H1 (cell line): Measurements from ENCODE around the gene RAB38. TPM values are rescaled to one million over a fixed set of nuclear protein-coding genes. Genes with fewer than 3 reads are reported as not detected.

ENCODE experiments used
- CTCF ChIA-PET: fragments of 300-600 bp; sonication (Branson Sonifier 250); formaldehyde crosslinking; loops from one replicate; lab custom pipeline; 2021; ENCODE audit not compliant: partially characterized antibody; lab: Charles Lee
- POLR2A ChIA-PET: fragments of 300-600 bp; sonication (Branson Sonifier 250); formaldehyde crosslinking; loops from one replicate; lab custom pipeline; 2021; ENCODE audit warnings: inconsistent platforms; ENCODE audit not compliant: partially characterized antibody; lab: Charles Lee
- DNase-seq, 2 experiments: peaks; one replicate each; pipeline versions ENCODE4 v3.0.0 to v3.0.0-alpha.2; 2010 to 2022; ENCODE audit warnings: low spot score in 2 of 2, low read depth in 1 of 2, mixed read lengths in 1 of 2
- FAIRE-seq: peaks from 2 replicates; lab custom pipeline; 2011; peaks lifted over from hg19 to GRCh38; lab: Jason Lieb, UNC
- H2AFZ ChIP-seq: 2 replicates; pipeline ENCODE4 v1.8.1; 2012; ENCODE audit warnings: low read length, inconsistent platforms
- H2AK5ac ChIP-seq: 2 replicates; pipeline ENCODE4 v1.6.1; 2013; ENCODE audit warnings: low read depth, low read length
- H2BK120ac ChIP-seq: replicated peaks from 2 replicates; pipeline ENCODE3; 2013; ENCODE audit warnings: low read depth, low read length, inconsistent platforms
- H2BK12ac ChIP-seq: 2 replicates; pipeline ENCODE4 v1.6.1; 2013; ENCODE audit warnings: low read depth, low read length
- H2BK15ac ChIP-seq: 2 replicates; pipeline ENCODE4 v1.6.1; 2013; ENCODE audit warnings: low read length
- H2BK20ac ChIP-seq: 2 replicates; pipeline ENCODE4 v1.6.1; 2013; ENCODE audit warnings: low read length
- H2BK5ac ChIP-seq: 2 replicates; pipeline ENCODE4 v1.6.1; 2013; ENCODE audit warnings: low read depth, low read length
- H3K14ac ChIP-seq: 2 replicates; pipeline ENCODE4 v1.6.1; 2013; ENCODE audit warnings: inconsistent platforms; ENCODE audit not compliant: insufficient read length
- H3K18ac ChIP-seq: 2 replicates; pipeline ENCODE4 v1.6.1; 2013; ENCODE audit warnings: low read length; ENCODE audit errors: extremely low read depth
- H3K23ac ChIP-seq: 2 replicates; pipeline ENCODE4 v1.6.1; 2013; ENCODE audit warnings: inconsistent platforms; ENCODE audit not compliant: insufficient read length
- H3K23me2 ChIP-seq: 2 replicates; pipeline ENCODE4 v1.6.1; 2013; ENCODE audit warnings: low read depth, low read length
- H3K27ac ChIP-seq: 2 replicates; pipeline ENCODE4 v1.6.1; 2011; ENCODE audit warnings: low read depth, low read length, inconsistent platforms
- H3K27me3 ChIP-seq, 4 experiments: replicated peaks in 1 of 4; 1 replicate in 1 of 4; 2 replicates in 3 of 4; pipeline versions ENCODE4 v1.6.1 to v1.8.1; 2011 to 2013; ENCODE audit warnings: low read length in 3 of 4, mild to moderate bottlenecking in 3 of 4, inconsistent platforms in 2 of 4, mixed read lengths in 2 of 4, moderate library complexity in 1 of 4; ENCODE audit not compliant: control insufficient read depth in 3 of 4, insufficient read depth in 3 of 4; ENCODE audit errors: extremely low read depth in 1 of 4
- H3K36me3 ChIP-seq, 4 experiments: 2 replicates each; pipeline versions ENCODE4 v1.6.1 to v1.8.1; 2011 to 2013; ENCODE audit warnings: mild to moderate bottlenecking in 4 of 4, low read length in 3 of 4, moderate library complexity in 2 of 4, control low read depth in 1 of 4, inconsistent platforms in 1 of 4; ENCODE audit not compliant: insufficient read depth in 4 of 4, control insufficient read depth in 2 of 4
- H3K4ac ChIP-seq: replicated peaks from 2 replicates; pipeline ENCODE3; 2013; ENCODE audit warnings: low read length, low read depth, mixed read lengths, inconsistent platforms; ENCODE audit not compliant: insufficient read length
- H3K4me1 ChIP-seq, 4 experiments: replicated peaks in 1 of 4; 1 replicate in 1 of 4; 2 replicates in 3 of 4; pipeline versions ENCODE4 v1.6.1 to v1.8.1; 2011 to 2013; ENCODE audit warnings: low read length in 3 of 4, inconsistent platforms in 2 of 4, mixed read lengths in 1 of 4; ENCODE audit not compliant: insufficient read depth in 4 of 4, control insufficient read depth in 3 of 4
- H3K4me2 ChIP-seq, 2 experiments: 2 replicates each; pipeline versions ENCODE4 v1.6.1 to v1.8.1; 2011 to 2013; ENCODE audit warnings: low read depth in 2 of 2, low read length in 2 of 2, control low read depth in 1 of 2, inconsistent platforms in 1 of 2, mild to moderate bottlenecking in 1 of 2; ENCODE audit not compliant: insufficient read depth in 1 of 2
- H3K4me3 ChIP-seq, 4 experiments: fragments of 200-600, 300-600 bp in 1 of 4; sonication (generic), shearing (Covaris generic), sonication (Bioruptor Twin) in 1 of 4; 2 replicates each; pipeline versions ENCODE4 v1.5.1 to v1.8.1; 2011 to 2016; ENCODE audit warnings: low read length in 4 of 4, low read depth in 3 of 4, control low read depth in 2 of 4, inconsistent platforms in 2 of 4, mild to moderate bottlenecking in 2 of 4, mixed read lengths in 1 of 4, moderate library complexity in 1 of 4; ENCODE audit not compliant: insufficient read depth in 2 of 4; ENCODE audit errors: extremely low read depth in 1 of 4
- H3K56ac ChIP-seq: replicated peaks from 2 replicates; pipeline ENCODE3; 2013; ENCODE audit warnings: low read depth, mild to moderate bottlenecking, mixed read lengths, low read length, inconsistent platforms; ENCODE audit not compliant: insufficient read length
- H3K79me1 ChIP-seq: 2 replicates; pipeline ENCODE4 v1.6.1; 2013; ENCODE audit warnings: low read depth, low read length, control low read depth
- H3K79me2 ChIP-seq, 2 experiments: 2 replicates each; pipeline versions ENCODE4 v1.6.1 to v1.8.1; 2012 to 2013; ENCODE audit warnings: low read length in 2 of 2, mild to moderate bottlenecking in 2 of 2, inconsistent platforms in 1 of 2; ENCODE audit not compliant: insufficient read depth in 2 of 2, control insufficient read depth in 1 of 2
- H3K9ac ChIP-seq, 4 experiments: replicated peaks in 1 of 4; 1 replicate in 1 of 4; 2 replicates in 3 of 4; pipeline versions ENCODE4 v1.6.1 to v1.8.1; 2011 to 2013; ENCODE audit warnings: low read depth in 3 of 4, low read length in 3 of 4, control low read depth in 2 of 4, mild to moderate bottlenecking in 2 of 4, moderate library complexity in 2 of 4, inconsistent platforms in 1 of 4; ENCODE audit errors: extremely low read depth in 1 of 4
- H3K9me3 ChIP-seq, 2 experiments: 2 replicates each; pipeline versions ENCODE4 v1.6.1 to v1.8.1; 2012 to 2013; ENCODE audit warnings: mild to moderate bottlenecking in 2 of 2, moderate library complexity in 2 of 2, control low read depth in 1 of 2, inconsistent platforms in 1 of 2, low read depth in 1 of 2, low read length in 1 of 2, mixed read lengths in 1 of 2; ENCODE audit not compliant: insufficient read depth in 2 of 2
- H4K20me1 ChIP-seq, 2 experiments: replicated peaks in 1 of 2; 2 replicates each; pipeline versions ENCODE3 to v1.8.1; 2011 to 2013; ENCODE audit warnings: inconsistent platforms in 2 of 2, low read length in 2 of 2, mild to moderate bottlenecking in 1 of 2; ENCODE audit not compliant: insufficient read depth in 2 of 2, control insufficient read depth in 1 of 2
- H4K5ac ChIP-seq: 2 replicates; pipeline ENCODE4 v1.6.1; 2013; ENCODE audit warnings: low read length, low read depth, mixed read lengths, inconsistent platforms; ENCODE audit not compliant: insufficient read length
- H4K8ac ChIP-seq: 2 replicates; pipeline ENCODE4 v1.8.0; 2013; ENCODE audit warnings: mild to moderate bottlenecking, moderate library complexity, low read length, inconsistent platforms; ENCODE audit not compliant: insufficient read depth; ENCODE audit errors: extremely low read depth
- H4K91ac ChIP-seq: replicated peaks from 2 replicates; pipeline ENCODE3; 2013; ENCODE audit warnings: low read length, mixed read lengths, inconsistent platforms; ENCODE audit not compliant: insufficient read length
- ASH2L ChIP-seq: fragments of 200-600, 300-600 bp; sonication (generic); IDR thresholded peaks from one replicate; pipeline ENCODE4 v1.7.1; 2017; ENCODE audit warnings: low read length
- CTCF ChIP-seq, 3 experiments: IDR thresholded peaks; 1 replicate in 2 of 3; 2 replicates in 1 of 3; pipeline versions ENCODE4 v1.5.1 to v1.6.1; 2011; ENCODE audit warnings: low read length in 3 of 3, mild to moderate bottlenecking in 3 of 3, inconsistent platforms in 2 of 3, low read depth in 1 of 3, moderate library complexity in 1 of 3; ENCODE audit not compliant: insufficient read depth in 1 of 3; ENCODE audit errors: control extremely low read depth in 1 of 3
- EZH2 ChIP-seq: fragments of 200-600 bp; sonication (generic); IDR thresholded peaks from 2 replicates; pipeline ENCODE4 v1.7.1; 2012; ENCODE audit warnings: low read depth, mild to moderate bottlenecking, moderate library complexity, low read length, inconsistent platforms; ENCODE audit not compliant: severe bottlenecking
- FOSL1 ChIP-seq: IDR thresholded peaks from 2 replicates; pipeline ENCODE4 v1.6.1; 2011; ENCODE audit warnings: mild to moderate bottlenecking, low read depth, low read length, moderate library complexity; ENCODE audit not compliant: insufficient read depth
- KDM1A ChIP-seq: fragments of 200-600, 300-600 bp; sonication (generic); IDR thresholded peaks from 2 replicates; pipeline ENCODE4 v1.7.1; 2016; ENCODE audit warnings: mild to moderate bottlenecking, low read length, borderline replicate concordance
- KDM5A ChIP-seq: fragments of 200-600 bp; IDR thresholded peaks from 2 replicates; pipeline ENCODE4 v1.7.1; 2012; ENCODE audit warnings: mild to moderate bottlenecking, low read length, inconsistent platforms, mixed read lengths
- RAD21 ChIP-seq, 2 experiments: IDR thresholded peaks in 1 of 2; conservative IDR thresholded peaks in 1 of 2; 2 replicates each; pipeline ENCODE4 v1.6.1; 2011; ENCODE audit warnings: low read depth in 2 of 2, low read length in 2 of 2, improper control_type of control experiment in 1 of 2, inconsistent platforms in 1 of 2, mild to moderate bottlenecking in 1 of 2, moderate library complexity in 1 of 2
- RBBP5 ChIP-seq: IDR thresholded peaks from 2 replicates; pipeline ENCODE4 v1.7.1; 2012; ENCODE audit warnings: low read depth, mild to moderate bottlenecking, inconsistent platforms, low read length, moderate library complexity, borderline replicate concordance
- RFX5 ChIP-seq: IDR thresholded peaks from 2 replicates; pipeline ENCODE4 v1.6.1; 2011; ENCODE audit warnings: low read depth, low read length, improper control_type of control experiment, borderline replicate concordance
- SRF ChIP-seq: IDR thresholded peaks from 2 replicates; pipeline ENCODE4 v1.6.1; 2011; ENCODE audit warnings: mild to moderate bottlenecking, low read depth, low read length, moderate library complexity
- WGBS, 2 experiments: shearing (Covaris generic) in 1 of 2; methylation state at CpG; one replicate each; pipeline versions ENCODE4 v1.1.6 to v1.1.7; 2013 to 2015; ENCODE audit warnings: low lambda C conversion rate in 2 of 2, mixed read lengths in 2 of 2, inconsistent platforms in 1 of 2, low coverage in 1 of 2, missing lambda C conversion rate in 1 of 2; ENCODE audit not compliant: insufficient replicate concordance in 2 of 2, insufficient coverage in 1 of 2, insufficient read length in 1 of 2; ENCODE audit errors: extremely low coverage in 1 of 2, missing lambda C conversion rate in 1 of 2; 5-methylcytosine and 5-hydroxymethylcytosine counted together
- polyA plus RNA-seq, 7 experiments: library from polyadenylated mRNA; depleted of rRNA in 3 of 7; stranded (reverse) in 5 of 7; unstranded in 2 of 7; fragments of >200 nt in 5 of 7; fragments of 200-250 nt in 2 of 7; gene quantifications; 1 replicate in 5 of 7; 2 replicates in 1 of 7; 4 replicates in 1 of 7; pipeline versions ENCODE4 v1.2.1 to v1.2.3, GENCODE V29; 2011 to 2013; ENCODE audit warnings: missing spikeins in 2 of 7, mixed read lengths in 2 of 7
- total RNA-seq: library from RNA; stranded (reverse); fragmentation: NEBNext Ultra II Directional; extraction: Animal tissue kit (Norgen Biotek cat#: 25700); gene quantifications from 2 replicates; pipeline ENCODE4 v1.2.1, GENCODE V29; 2021

RAB38 gene
- total and polyA plus RNA-seq, 2 of the 8 experiments (the other 6 are each of a cell fraction or from before 2014, with no cell fraction given) = 15.4 to 16.5 TPM

GRCh38 chr11:88131764-88132470 is 43.3 kb downstream of the RAB38 start:
- Histone ChIP-seq H3K23ac (no peak overlapping the region), H3K4me1 (no peaks in the 10 kb centered on the region), H3K79me1 (no peaks in the 10 kb centered on the region), H2BK15ac (no peak overlapping the region), H2BK20ac (no peak overlapping the region), H3K36me3 (no peaks in the 10 kb centered on the region), H3K27me3 (no peaks in the 10 kb centered on the region), H3K9me3 (no peaks in the 10 kb centered on the region), H3K23me2 (no peaks in the 10 kb centered on the region), H2AK5ac (no peak overlapping the region), H3K27ac (no peak overlapping the region), H4K5ac (no peak overlapping the region), H2BK120ac (no peak overlapping the region), H2BK12ac (no peak overlapping the region), H4K91ac (no peak overlapping the region), H4K8ac (no peak overlapping the region), H3K18ac (no peak overlapping the region), H3K56ac (no peak overlapping the region), H2AFZ (no peak overlapping the region), H3K4me2 (no peak overlapping the region), H2BK5ac (no peak overlapping the region), H3K14ac (no peak overlapping the region), H4K20me1 (peaks cover 0 to 1% of the 10 kb centered on the region in 2 experiments), H3K4me3 (no peak overlapping the region), H3K4ac (no peak overlapping the region), H3K9ac (no peak overlapping the region), H3K79me2 (no peaks in the 10 kb centered on the region)
- WGBS, 2 experiments = 89% methylated on average over 3 of the region's 3 CpGs; no CpG with 5 or more reads in 1 of the 2 experiments
- no peak for FAIRE-seq
- ChIA-PET POLR2A (no interaction called here), CTCF (interaction anchor here (0.7 to 1.3 kb wide), 7 partner anchors 8 to 116 kb away, joined by 3 to 5 read pairs (median 3); no protein-coding TSS in a partner anchor)
- DNase-seq = no peak
- TF ChIP-seq KDM1A (no peak), FOSL1 (no peak), SRF (no peak), RFX5 (no peak), RAD21 (IDR thresholded peaks at IDR 0.05 in 1 of 2, conservative IDR thresholded peaks at IDR 0.05 in 1 of 2; ENCODE audit: low read depth in 2 of 2, low read length in 2 of 2) (no peak), ASH2L (no peak), CTCF (IDR thresholded peaks at IDR 0.05; ENCODE audit: control extremely low read depth in 1 of 3, insufficient read depth in 1 of 3, low read depth in 1 of 3, low read length in 3 of 3) (no peak), RBBP5 (no peak), EZH2 (no peak), KDM5A (no peak)
